ENCODE data around the gene ELL2.
"Not testable (repeated sequence)": the region's sequence is repeated elsewhere in the genome, so short reads cannot be mapped to it uniquely, and the experiment has no call there.

ELL2 gene

DNA sequence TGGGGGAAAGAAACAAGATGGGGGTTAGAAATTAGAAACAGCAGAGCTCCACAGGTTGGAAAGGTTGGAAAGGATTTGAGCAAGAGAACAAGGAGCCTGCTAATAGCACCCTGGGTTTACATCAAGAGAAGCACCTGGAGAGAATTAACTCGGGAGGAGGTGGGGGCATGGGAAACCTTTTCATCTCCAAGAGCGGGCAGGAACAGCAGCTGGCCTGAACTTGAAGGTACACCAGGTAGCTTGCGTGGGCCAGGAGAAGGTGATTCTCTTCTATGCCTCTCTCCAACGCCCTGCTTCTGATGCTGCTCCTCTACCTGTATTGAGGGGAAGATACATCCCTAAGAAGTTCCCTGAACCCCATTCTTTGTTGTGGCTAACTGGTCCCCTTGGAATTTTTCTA lies 102.0 kb downstream of the ELL2 start:
- no peak for DNase-seq (ENCODE audit: low read depth)

GRCh38 chr5:95858661-95859595 lies 102.7 kb downstream of the ELL2 start:
- DNase-seq (ENCODE audit: low read depth): peak; percentile 77

GRCh38 chr5:95858023-95858461 lies 103.6 kb downstream of the ELL2 start:
- no peak for DNase-seq (ENCODE audit: low read depth)

DNA sequence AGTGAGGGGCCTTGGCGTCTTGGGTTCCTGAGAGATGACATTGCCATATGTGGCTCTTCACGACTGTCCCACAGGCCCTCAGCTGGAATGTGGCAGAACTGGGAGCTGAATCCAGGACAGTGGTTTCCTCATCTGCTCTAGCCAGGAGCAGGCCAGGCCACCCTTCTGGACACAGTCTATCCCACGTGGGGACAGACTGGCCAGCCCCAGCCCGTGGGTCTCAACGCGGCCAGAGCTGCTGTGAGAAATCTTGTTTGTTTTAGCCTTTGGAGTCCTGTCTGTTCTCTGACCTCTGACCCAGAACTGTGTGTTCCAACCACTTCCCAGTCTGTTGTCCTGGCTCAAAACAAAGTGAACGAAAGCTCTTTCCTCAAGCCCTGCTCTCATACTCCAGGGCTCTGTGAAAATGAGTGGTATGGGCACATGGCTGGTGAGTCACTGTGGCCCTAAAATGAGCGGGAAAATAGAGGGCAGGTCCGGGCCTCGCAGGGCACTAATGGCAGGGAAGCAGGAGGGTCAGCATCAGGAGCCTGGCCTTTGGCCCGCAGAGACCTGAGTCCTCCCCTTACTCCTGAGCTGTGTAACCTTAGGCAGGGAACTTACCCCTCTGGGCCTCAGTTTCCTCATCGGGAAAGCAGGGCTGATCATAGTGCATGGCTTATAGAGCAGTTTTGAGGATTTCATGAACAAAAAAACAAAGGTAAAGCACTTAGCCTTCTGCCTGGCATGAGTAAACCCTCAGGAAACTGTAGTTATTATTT lies 104.3 kb downstream of the ELL2 start:
- DNase-seq (ENCODE audit: low read depth): no peak

DNA sequence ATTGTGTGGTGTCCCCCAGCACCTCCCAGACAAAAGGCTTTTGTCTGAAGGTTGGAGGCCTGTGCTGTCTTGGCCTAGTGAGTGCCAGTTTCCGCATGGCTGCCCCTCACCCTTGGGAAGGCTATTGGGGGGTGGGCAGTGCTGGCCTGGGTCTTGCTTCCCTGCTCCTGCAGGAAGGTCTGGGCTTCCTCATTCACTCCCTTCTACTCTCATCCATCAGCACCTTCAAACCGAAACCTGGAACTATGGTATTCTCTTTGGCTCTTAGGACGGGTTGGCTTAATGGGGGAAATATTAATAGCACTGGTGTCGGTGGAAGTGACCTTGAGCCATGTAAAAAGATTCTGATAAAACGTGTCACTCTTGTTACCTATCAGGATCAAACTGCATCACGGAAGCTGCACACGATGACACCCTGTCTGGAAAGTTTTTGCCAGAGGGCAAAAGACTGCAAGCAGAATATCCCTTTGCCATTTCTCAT lies 105.1 kb downstream of the ELL2 start:
- DNase-seq (ENCODE audit: low read depth): no peak

DNA sequence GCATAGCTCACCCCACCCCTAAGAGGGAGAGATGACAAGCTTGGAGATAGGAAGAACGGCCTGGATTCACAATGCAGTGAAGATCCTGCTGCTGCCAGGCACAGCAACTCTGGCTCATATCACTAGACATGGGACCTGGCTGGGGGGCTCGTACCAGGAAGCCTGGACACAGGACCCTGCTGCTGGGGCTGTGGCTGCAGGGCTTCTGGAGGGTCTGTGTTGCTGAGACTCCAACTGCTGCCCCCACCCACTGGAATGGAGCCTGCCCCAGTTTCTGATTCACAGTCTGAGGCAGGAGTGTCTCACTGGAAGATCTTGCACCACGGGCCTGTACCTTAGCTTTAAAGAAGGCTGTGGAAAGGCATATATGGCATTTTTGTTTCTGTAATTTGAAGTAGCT lies 108.2 kb downstream of the ELL2 start:
- DNase-seq (ENCODE audit: low read depth): no peak

DNA sequence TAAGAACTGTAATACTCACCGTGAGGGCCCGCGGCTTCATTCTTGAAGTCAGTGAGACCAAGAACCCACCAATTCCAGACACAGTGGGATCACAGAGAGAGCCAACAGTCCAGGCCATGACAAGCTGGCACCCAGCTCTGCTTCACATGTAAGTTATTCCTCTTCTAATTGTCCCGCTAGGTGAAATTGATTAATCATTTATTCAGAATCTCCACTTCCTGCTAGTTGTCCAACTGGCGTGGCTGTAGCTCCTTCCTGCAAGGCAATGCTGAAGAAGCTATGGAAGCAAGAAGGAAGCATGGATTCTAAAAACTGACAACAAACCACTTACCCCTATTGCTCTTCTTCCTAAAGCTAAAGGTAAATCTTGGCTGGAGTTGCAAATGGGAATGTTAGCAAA lies 109.1 kb downstream of the ELL2 start:
- DNase-seq (ENCODE audit: low read depth): no peak

DNA sequence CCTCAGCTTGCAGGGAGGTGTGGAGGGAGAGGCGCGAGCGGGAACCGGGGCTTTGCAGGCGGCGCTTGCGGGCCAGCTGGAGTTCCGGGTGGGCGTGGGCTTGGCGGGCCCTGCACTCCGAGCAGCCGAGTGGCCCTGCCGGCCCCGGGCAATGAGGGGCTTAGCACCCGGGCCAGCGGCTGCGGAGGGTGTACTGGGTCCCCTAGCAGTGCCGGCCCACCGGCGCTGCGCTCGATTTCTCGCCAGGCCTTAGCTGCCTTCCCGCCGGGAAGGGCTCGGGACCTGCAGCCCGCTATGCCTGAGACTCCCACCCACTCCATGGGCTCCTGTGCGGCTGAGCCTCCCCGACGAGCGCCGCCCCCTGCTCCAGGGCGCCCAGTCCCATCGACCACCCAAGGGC lies 110.5 kb downstream of the ELL2 start:
- DNase-seq (ENCODE audit: low read depth): not testable (repeated sequence)

DNA sequence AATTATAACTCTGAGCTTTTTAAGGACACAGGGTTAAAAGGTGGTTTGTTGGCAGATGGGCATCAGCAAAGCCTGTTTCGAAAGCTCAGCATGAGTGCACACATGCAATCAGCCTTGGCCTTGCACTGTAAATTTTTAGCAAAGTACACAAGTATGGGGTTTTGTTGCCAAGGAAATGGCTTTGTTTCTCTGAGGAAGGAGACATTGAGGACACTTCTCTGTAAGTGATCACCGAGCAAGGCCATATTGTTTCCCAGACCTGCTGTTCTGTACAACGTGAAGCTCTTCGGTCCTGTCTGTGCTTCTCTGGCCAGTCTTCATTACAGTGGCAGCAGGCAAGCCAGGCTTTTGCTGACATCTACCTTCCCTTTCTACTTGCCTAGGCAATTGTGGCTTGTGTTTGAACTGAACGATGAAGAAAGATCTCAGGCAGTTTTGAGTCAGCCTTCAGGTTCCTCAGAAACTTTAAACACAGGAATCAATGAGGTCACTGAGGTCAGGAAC lies 111.2 kb downstream of the ELL2 start:
- no peak for DNase-seq (ENCODE audit: low read depth)

GRCh38 chr5:95848701-95849100 lies 113.0 kb downstream of the ELL2 start:
- no peak for DNase-seq (ENCODE audit: low read depth)

DNA sequence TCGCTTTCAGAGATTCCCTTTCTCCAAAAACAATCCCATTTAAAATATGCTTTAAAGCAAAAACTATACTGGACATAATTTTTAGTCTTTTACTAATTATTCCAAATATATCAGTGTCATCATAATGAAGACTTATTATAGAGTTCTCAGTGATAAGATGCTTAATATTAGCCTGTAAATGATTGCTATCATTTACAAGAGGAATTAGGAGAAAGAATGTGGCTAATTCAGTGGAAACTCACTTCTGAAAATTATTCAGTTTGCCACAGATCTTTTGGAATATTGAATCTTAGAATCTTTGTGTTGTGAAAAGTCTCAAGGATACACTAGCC lies 114.4 kb downstream of the ELL2 start:
- no peak for DNase-seq (ENCODE audit: low read depth)

GRCh38 chr5:95846554-95847260 lies 114.9 kb downstream of the ELL2 start:
- DNase-seq (ENCODE audit: low read depth): no peak

- no peak for DNase-seq (ENCODE audit: low read depth)
Measured at GRCh38 chr5:95845391-95845790, 116.3 kb downstream of the ELL2 start.

DNA sequence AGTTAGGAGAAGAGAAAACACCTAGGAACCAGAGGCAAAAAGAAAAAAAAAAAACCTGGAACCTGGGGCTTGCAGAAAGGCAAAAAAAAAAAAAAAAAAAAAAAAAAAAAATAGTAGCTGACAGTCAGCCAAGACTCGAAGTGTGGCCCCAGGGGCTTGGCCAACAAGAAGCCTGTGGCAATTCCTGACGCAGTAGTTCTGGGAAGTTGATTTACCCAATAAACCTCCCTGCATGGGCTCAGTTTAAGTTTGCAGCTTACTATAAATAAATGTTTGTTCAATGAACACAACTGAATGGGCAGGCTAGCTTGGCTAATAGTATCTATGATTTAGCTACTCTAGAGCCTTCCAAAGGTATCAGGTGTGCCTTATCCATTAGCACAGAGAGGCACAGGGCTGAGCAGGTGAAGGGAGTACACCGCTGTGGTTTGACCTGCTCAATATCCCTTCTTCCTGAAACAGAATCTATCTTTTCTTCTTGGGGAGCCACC lies 117.9 kb downstream of the ELL2 start:
- DNase-seq (ENCODE audit: low read depth): no peak

- no peak for DNase-seq (ENCODE audit: low read depth)
Measured at GRCh38 chr5:95842854-95843544, 118.7 kb downstream of the ELL2 start.

- no peak for DNase-seq (ENCODE audit: low read depth)
Measured at GRCh38 chr5:95841914-95842812, 119.5 kb downstream of the ELL2 start.

DNA sequence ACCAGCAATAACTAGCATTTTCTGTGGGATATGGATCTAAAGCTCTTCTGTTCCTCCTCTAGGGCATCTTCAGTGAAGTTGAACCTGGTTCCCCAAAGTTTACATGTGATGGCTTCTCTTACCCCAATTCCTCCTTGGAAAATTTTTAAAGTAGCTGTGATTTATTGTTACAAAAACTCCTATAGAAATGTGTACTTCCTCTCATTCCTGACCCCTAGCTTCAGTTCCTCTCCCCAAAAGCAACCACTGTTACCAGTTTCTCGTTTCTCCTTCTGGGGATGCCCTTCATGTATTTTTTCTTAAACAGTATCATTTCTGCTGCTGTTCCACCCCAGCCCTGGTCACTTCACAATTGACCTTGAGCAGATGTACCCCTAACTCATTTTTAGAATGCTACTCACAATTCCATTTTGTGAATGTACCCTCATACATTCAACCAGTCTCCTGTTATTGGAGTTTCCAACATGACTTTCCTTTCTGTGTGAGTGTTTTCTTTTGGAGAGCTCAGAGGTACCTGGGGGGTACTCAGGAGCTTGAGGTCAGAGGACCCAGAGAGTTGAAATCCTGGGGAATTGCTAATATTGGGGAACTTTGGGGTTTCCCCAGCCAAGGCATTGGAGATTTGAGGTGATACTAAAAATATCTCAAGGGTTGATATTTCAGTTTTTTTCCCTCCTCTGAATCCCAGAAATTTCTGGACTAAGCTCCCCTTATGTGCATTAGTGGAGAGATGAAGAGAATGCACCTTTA lies 120.5 kb downstream of the ELL2 start:
- no peak for DNase-seq (ENCODE audit: low read depth)

GRCh38 chr5:95839658-95840057 lies 122.0 kb downstream of the ELL2 start:
- DNase-seq (ENCODE audit: low read depth): no peak

DNA sequence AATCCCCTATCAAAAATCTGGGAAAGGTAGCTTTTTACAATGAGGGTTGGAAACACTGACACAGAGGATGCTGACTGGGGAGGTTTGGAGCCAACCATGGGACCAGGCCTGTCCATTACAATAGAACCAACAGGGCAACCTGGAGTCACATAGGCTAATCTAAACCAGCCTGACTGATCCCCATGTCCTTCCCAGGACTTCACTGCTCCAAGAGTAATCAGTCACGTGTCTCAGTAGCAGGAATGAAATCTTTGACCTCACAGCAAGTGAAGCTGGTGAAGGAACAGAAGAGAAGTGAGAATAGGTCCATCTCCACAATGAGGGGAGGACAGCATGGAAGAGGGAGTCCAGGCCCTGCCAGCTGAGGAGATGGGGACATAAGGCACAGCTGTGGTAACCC lies 123.1 kb downstream of the ELL2 start:
- DNase-seq (ENCODE audit: low read depth): no peak

All from stimulated activated CD8-positive, alpha-beta memory T cell treated with anti-CD3 and anti-CD28 coated beads, Interleukin-15, amount 100 ng/mL, for 24 hours (primary cell).